A549 (cell line): Measurements from ENCODE around the gene SRGAP3. TPM values are rescaled to one million over a fixed set of nuclear protein-coding genes. Genes with fewer than 3 reads are reported as not detected.

Experiments
- ATAC-seq, 2 experiments: fragments of 200-7000 bp in 1 of 2; fragments of >200 bp in 1 of 2; cut with Nextera tagmentation in 1 of 2; cut with Tn5 transposase in 1 of 2; 3 replicates each; pipeline versions ENCODE4 v1.8.0 to v1.9.1; 2018 to 2020; ENCODE audit warnings: mild to moderate bottlenecking in 1 of 2, moderate library complexity in 1 of 2
- CTCF ChIA-PET: fragments of 300-600 bp; sonication (Branson Sonifier 250); formaldehyde crosslinking; extraction: SDS; loops from one replicate; lab custom pipeline; 2021; ENCODE audit warnings: antibody characterized with exemption, inconsistent platforms; lab: Yijun Ruan, JAX
- POLR2A ChIA-PET: fragments of 350-600 bp; formaldehyde crosslinking; extraction: SDS; loops from one replicate; lab custom pipeline; 2021; ENCODE audit warnings: antibody characterized with exemption, inconsistent platforms; lab: Yijun Ruan, JAX
- DNase-seq, 2 experiments: peaks; one replicate each; pipeline versions ENCODE4 v3.0.0 to v3.0.0-alpha.2; 2011 to 2016; ENCODE audit warnings: low read depth in 1 of 2, low spot score in 1 of 2
- FAIRE-seq: peaks from 2 replicates; lab custom pipeline; 2011; peaks lifted over from hg19 to GRCh38; lab: Jason Lieb, UNC
- H3K27ac ChIP-seq, 2 experiments: fragments of >200 bp; sonication (Bioruptor Twin); formaldehyde crosslinking; 3 replicates each; pipeline ENCODE4 v1.5.1; 2016 to 2017
- H3K4me1 ChIP-seq: fragments of >200 bp; sonication (Bioruptor Twin); formaldehyde crosslinking; 3 replicates; pipeline ENCODE4 v1.6.1; 2016
- H3K4me2 ChIP-seq: fragments of >200 bp; sonication (Bioruptor Twin); formaldehyde crosslinking; 3 replicates; pipeline ENCODE4 v1.6.1; 2016
- H3K4me3 ChIP-seq: fragments of >200 bp; sonication (Bioruptor Twin); formaldehyde crosslinking; 3 replicates; pipeline ENCODE4 v1.5.1; 2016
- H3K9me3 ChIP-seq: fragments of >200 bp; sonication (Bioruptor Twin); formaldehyde crosslinking; 3 replicates; pipeline ENCODE4 v1.6.1; 2016
- CBX2 ChIP-seq: fragments of 200-600 bp; sonication (generic); IDR thresholded peaks from 2 replicates; pipeline ENCODE4 v1.6.1; 2016; ENCODE audit warnings: low read depth, mild to moderate bottlenecking, borderline replicate concordance
- CBX8 ChIP-seq: fragments of 200-600 bp; sonication (generic); IDR thresholded peaks from 2 replicates; pipeline ENCODE4 v1.6.1; 2016
- CEBPB ChIP-seq, 2 experiments: fragments of >200 bp in 1 of 2; sonication (Bioruptor Twin) in 1 of 2; formaldehyde crosslinking in 1 of 2; IDR thresholded peaks; 2 replicates each; pipeline ENCODE4 v1.6.1; 2012 to 2016
- CHD4 ChIP-seq: fragments of 200-600 bp; sonication (generic); IDR thresholded peaks from 2 replicates; pipeline ENCODE4 v1.6.1; 2016; ENCODE audit warnings: antibody characterized with exemption, mild to moderate bottlenecking, borderline replicate concordance
- EHMT2 ChIP-seq: fragments of 200-600 bp; sonication (generic); IDR thresholded peaks from 2 replicates; pipeline ENCODE4 v1.6.1; 2016; ENCODE audit warnings: antibody characterized with exemption, low read depth, mild to moderate bottlenecking, moderate library complexity
- EP300 ChIP-seq, 2 experiments: fragments of >200 bp; sonication (Bioruptor Twin); formaldehyde crosslinking; IDR thresholded peaks; 2 replicates in 1 of 2; 3 replicates in 1 of 2; pipeline ENCODE4 v1.6.1; 2016 to 2017
- FOSL2 ChIP-seq, 2 experiments: fragments of 450-650 bp in 1 of 2; fragments of >200 bp in 1 of 2; sonication (Bioruptor Twin) in 1 of 2; formaldehyde crosslinking; IDR thresholded peaks; 2 replicates each; pipeline versions ENCODE4 v1.5.0 to v1.6.1; 2016 to 2020; ENCODE audit warnings: mild to moderate bottlenecking in 1 of 2, moderate library complexity in 1 of 2
- GATA3 ChIP-seq: IDR thresholded peaks from 2 replicates; pipeline ENCODE4 v1.6.1; 2012; ENCODE audit warnings: borderline replicate concordance
- HEYL ChIP-seq: fragments of 250-450 bp; sonication (Bioruptor Pico); IDR thresholded peaks from 2 replicates; pipeline ENCODE4 v1.8.0; 2021; ENCODE audit warnings: mild to moderate bottlenecking, moderate library complexity
- HOXB13 ChIP-seq: fragments of 250-450 bp; sonication (Bioruptor Pico); IDR thresholded peaks from 2 replicates; pipeline ENCODE4 v1.5.0; 2020; ENCODE audit warnings: low read depth, mild to moderate bottlenecking, moderate library complexity
- KDM1A ChIP-seq: fragments of 200-600 bp; sonication (generic); IDR thresholded peaks from 2 replicates; pipeline ENCODE4 v1.6.1; 2016; ENCODE audit warnings: low read depth, mild to moderate bottlenecking
- KDM5A ChIP-seq: fragments of 200-600 bp; sonication (generic); IDR thresholded peaks from 2 replicates; pipeline ENCODE4 v1.6.1; 2016; ENCODE audit warnings: antibody characterized with exemption, mild to moderate bottlenecking
- MAFK ChIP-seq: fragments of 450-650 bp; IDR thresholded peaks from 2 replicates; pipeline ENCODE4 v1.6.1; 2014; ENCODE audit not compliant: partially characterized antibody
- NFE2L2 ChIP-seq: fragments of 150-350 bp; conservative IDR thresholded peaks from 2 replicates; pipeline ENCODE4 v1.6.1; 2014; ENCODE audit warnings: low read length
- NR3C1 ChIP-seq: fragments of >200 bp; sonication (Bioruptor Twin); formaldehyde crosslinking; IDR thresholded peaks from 3 replicates; pipeline ENCODE4 v1.6.1; 2017
- POLR2A ChIP-seq: IDR thresholded peaks from 2 replicates; pipeline ENCODE4 v1.6.1; 2012; ENCODE audit warnings: mild to moderate bottlenecking, low read length
- RAD21 ChIP-seq, 2 experiments: fragments of >200 bp in 1 of 2; sonication (Bioruptor Twin) in 1 of 2; formaldehyde crosslinking in 1 of 2; IDR thresholded peaks in 1 of 2; conservative IDR thresholded peaks in 1 of 2; 2 replicates in 1 of 2; 3 replicates in 1 of 2; pipeline ENCODE4 v1.6.1; 2012 to 2018; ENCODE audit warnings: inconsistent platforms in 1 of 2
- RARB ChIP-seq: fragments of 250-450 bp; sonication (Bioruptor Pico); IDR thresholded peaks from 2 replicates; pipeline ENCODE4 v1.8.0; 2021; ENCODE audit warnings: mild to moderate bottlenecking, moderate library complexity
- RFX5 ChIP-seq: fragments of 450-650 bp; IDR thresholded peaks from 2 replicates; pipeline ENCODE4 v1.7.1; 2014; ENCODE audit warnings: antibody characterized with exemption, mild to moderate bottlenecking, moderate library complexity
- SREBF2 ChIP-seq: fragments of 450-650 bp; IDR thresholded peaks from 2 replicates; pipeline ENCODE4 v1.6.1; 2014; ENCODE audit warnings: mild to moderate bottlenecking, moderate library complexity
- WGBS: methylation state at CpG from one replicate; pipeline ENCODE4 v1.1.6; 2017; ENCODE audit errors: missing lambda C conversion rate; 5-methylcytosine and 5-hydroxymethylcytosine counted together
- polyA plus RNA-seq, 4 experiments: library from polyadenylated mRNA; depleted of rRNA in 3 of 4; stranded (reverse); fragments of >200 nt; fragmentation: RNase III in 1 of 4; extraction: RNeasy Plus Mini Kit Qiagen cat#74134 plus additional on column Dnase treatment in 1 of 4; gene quantifications; 2 replicates in 3 of 4; 3 replicates in 1 of 4; pipeline ENCODE4 v1.2.3, GENCODE V29; 2011 to 2017
- TF ChIP-seq, protein P1 (sequence below): fragments of 200-600 bp; sonication (generic); IDR thresholded peaks from 2 replicates; pipeline ENCODE4 v1.6.1; 2016; ENCODE audit warnings: antibody characterized with exemption, mild to moderate bottlenecking, moderate library complexity
- TF ChIP-seq, protein P2 (sequence below): fragments of 250-450 bp; sonication (Bioruptor Pico); IDR thresholded peaks from 2 replicates; pipeline ENCODE4 v1.5.0; 2021; ENCODE audit warnings: mild to moderate bottlenecking, moderate library complexity, borderline replicate concordance
- TF ChIP-seq, protein P3 (sequence below): fragments of 450-650 bp; IDR thresholded peaks from 2 replicates; pipeline ENCODE4 v1.6.1; 2014; ENCODE audit warnings: antibody characterized with exemption
- TF ChIP-seq, protein P4 (sequence below): fragments of >200 bp; sonication (Bioruptor Twin); formaldehyde crosslinking; IDR thresholded peaks from 3 replicates; pipeline ENCODE4 v1.5.1; 2016
- TF ChIP-seq, protein P5 (sequence below): IDR thresholded peaks from 2 replicates; pipeline ENCODE4 v1.6.1; 2012

The SRGAP3 gene
- polyA plus RNA-seq, 2 of the 4 experiments (the other 2 are of a cell fraction), result 1.6 to 2.5 TPM

DNA sequence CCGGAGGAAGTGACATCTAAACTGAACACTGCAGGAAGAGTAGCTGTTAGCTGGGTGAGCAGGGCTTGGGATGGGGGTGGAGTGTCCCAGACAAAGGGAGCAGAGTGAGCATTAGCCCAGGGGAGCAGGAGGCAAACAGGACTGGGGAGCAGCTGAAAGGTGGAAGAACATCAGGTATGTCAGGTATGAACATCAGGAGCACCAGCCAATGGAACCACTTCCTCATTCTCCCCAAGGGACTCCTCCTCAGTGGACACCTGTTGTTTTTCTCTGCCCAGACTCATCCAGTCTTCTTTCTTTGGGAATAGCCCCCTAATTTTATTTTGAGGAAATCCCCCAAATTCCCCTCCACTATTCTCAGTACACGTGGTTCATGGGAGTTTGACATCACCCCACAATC lies 178.5 kb downstream of the SRGAP3 start:
- no peak overlapping the region for H3K4me2 ChIP-seq
- ATAC-seq (no peak), FAIRE-seq (no peak), DNase-seq (no peak)
- H3K27ac ChIP-seq, result no peak overlapping the region
- H3K4me3 ChIP-seq, result no peak overlapping the region
- ChIA-PET CTCF (no interaction called here), POLR2A (no interaction called here)
- H3K9me3 ChIP-seq, result no peaks in the 10 kb centered on the region
- TF ChIP-seq KDM5A, result no peak
- no peak for TF ChIP-seq FOSL2 (IDR thresholded peaks at IDR 0.05)
- TF ChIP-seq FOSL2 (CRISPR knock-in tag; IDR thresholded peaks at IDR 0.05), result no peak
- TF ChIP-seq CBX2, result no peak
- TF ChIP-seq GATA3, result no peak
- no peak for TF ChIP-seq HOXB13 (CRISPR knock-in tag)
- TF ChIP-seq, protein P1, sequence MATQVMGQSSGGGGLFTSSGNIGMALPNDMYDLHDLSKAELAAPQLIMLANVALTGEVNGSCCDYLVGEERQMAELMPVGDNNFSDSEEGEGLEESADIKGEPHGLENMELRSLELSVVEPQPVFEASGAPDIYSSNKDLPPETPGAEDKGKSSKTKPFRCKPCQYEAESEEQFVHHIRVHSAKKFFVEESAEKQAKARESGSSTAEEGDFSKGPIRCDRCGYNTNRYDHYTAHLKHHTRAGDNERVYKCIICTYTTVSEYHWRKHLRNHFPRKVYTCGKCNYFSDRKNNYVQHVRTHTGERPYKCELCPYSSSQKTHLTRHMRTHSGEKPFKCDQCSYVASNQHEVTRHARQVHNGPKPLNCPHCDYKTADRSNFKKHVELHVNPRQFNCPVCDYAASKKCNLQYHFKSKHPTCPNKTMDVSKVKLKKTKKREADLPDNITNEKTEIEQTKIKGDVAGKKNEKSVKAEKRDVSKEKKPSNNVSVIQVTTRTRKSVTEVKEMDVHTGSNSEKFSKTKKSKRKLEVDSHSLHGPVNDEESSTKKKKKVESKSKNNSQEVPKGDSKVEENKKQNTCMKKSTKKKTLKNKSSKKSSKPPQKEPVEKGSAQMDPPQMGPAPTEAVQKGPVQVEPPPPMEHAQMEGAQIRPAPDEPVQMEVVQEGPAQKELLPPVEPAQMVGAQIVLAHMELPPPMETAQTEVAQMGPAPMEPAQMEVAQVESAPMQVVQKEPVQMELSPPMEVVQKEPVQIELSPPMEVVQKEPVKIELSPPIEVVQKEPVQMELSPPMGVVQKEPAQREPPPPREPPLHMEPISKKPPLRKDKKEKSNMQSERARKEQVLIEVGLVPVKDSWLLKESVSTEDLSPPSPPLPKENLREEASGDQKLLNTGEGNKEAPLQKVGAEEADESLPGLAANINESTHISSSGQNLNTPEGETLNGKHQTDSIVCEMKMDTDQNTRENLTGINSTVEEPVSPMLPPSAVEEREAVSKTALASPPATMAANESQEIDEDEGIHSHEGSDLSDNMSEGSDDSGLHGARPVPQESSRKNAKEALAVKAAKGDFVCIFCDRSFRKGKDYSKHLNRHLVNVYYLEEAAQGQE, result no peak
- no peak for TF ChIP-seq NFE2L2
- no peak for TF ChIP-seq POLR2A
- TF ChIP-seq EP300 (IDR thresholded peaks at IDR 0.05), result no peak
- no peak for TF ChIP-seq KDM1A
- TF ChIP-seq, protein P2, sequence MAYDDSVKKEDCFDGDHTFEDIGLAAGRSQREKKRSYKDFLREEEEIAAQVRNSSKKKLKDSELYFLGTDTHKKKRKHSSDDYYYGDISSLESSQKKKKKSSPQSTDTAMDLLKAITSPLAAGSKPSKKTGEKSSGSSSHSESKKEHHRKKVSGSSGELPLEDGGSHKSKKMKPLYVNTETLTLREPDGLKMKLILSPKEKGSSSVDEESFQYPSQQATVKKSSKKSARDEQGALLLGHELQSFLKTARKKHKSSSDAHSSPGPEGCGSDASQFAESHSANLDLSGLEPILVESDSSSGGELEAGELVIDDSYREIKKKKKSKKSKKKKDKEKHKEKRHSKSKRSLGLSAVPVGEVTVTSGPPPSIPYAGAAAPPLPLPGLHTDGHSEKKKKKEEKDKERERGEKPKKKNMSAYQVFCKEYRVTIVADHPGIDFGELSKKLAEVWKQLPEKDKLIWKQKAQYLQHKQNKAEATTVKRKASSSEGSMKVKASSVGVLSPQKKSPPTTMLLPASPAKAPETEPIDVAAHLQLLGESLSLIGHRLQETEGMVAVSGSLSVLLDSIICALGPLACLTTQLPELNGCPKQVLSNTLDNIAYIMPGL (CRISPR knock-in tag), result no peak
- TF ChIP-seq, protein P3, sequence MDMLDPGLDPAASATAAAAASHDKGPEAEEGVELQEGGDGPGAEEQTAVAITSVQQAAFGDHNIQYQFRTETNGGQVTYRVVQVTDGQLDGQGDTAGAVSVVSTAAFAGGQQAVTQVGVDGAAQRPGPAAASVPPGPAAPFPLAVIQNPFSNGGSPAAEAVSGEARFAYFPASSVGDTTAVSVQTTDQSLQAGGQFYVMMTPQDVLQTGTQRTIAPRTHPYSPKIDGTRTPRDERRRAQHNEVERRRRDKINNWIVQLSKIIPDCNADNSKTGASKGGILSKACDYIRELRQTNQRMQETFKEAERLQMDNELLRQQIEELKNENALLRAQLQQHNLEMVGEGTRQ, result no peak
- TF ChIP-seq EHMT2, result no peak
- no peak for TF ChIP-seq RARB (CRISPR knock-in tag)
- WGBS, result 37% methylated on average over 2 of the region's 2 CpGs
- no peaks in the 10 kb centered on the region for H3K4me1 ChIP-seq

DNA sequence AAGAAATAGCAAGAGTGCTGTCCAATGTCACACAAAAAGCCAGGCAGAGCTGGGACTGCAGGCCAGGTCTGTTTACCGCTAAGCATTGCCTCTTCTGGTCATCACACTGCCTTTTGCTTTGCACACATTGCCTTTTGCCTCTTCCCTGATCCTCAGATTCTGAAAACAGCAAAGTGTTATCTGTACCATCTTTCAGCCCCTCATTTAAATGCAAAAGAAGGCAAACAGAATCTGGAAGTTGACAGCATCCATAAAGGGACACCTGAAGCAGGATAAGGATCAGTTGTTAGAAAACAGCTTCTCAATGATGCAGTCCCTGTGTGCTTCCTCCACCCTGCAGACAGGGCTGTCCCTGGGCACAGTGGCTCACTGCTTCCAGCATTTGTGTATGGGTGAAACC lies 179.5 kb downstream of the SRGAP3 start:
- ChIA-PET POLR2A (no interaction called here), CTCF (interaction anchor here (2.0 kb wide), 1 partner anchor 82 kb away, joined by 7 read pairs; no protein-coding TSS in a partner anchor)
- Histone ChIP-seq H3K27ac (no peak overlapping the region), H3K9me3 (no peaks in the 10 kb centered on the region), H3K4me3 (no peak overlapping the region), H3K4me1 (no peaks in the 10 kb centered on the region), H3K4me2 (no peak overlapping the region)
- ATAC-seq (no peak), DNase-seq (no peak), FAIRE-seq (no peak)
- no peak for TF ChIP-seq NR3C1
- no peak for TF ChIP-seq CBX8
- TF ChIP-seq, protein P2 (CRISPR knock-in tag), result no peak
- TF ChIP-seq RAD21 (conservative IDR thresholded peaks at IDR 0.05 in 1 of 2, IDR thresholded peaks at IDR 0.05 in 1 of 2), result no peak
- TF ChIP-seq RFX5, result no peak
- TF ChIP-seq, protein P4, sequence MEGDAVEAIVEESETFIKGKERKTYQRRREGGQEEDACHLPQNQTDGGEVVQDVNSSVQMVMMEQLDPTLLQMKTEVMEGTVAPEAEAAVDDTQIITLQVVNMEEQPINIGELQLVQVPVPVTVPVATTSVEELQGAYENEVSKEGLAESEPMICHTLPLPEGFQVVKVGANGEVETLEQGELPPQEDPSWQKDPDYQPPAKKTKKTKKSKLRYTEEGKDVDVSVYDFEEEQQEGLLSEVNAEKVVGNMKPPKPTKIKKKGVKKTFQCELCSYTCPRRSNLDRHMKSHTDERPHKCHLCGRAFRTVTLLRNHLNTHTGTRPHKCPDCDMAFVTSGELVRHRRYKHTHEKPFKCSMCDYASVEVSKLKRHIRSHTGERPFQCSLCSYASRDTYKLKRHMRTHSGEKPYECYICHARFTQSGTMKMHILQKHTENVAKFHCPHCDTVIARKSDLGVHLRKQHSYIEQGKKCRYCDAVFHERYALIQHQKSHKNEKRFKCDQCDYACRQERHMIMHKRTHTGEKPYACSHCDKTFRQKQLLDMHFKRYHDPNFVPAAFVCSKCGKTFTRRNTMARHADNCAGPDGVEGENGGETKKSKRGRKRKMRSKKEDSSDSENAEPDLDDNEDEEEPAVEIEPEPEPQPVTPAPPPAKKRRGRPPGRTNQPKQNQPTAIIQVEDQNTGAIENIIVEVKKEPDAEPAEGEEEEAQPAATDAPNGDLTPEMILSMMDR, result no peak
- no peak for TF ChIP-seq CHD4
- no peak for TF ChIP-seq MAFK
- TF ChIP-seq, protein P5, sequence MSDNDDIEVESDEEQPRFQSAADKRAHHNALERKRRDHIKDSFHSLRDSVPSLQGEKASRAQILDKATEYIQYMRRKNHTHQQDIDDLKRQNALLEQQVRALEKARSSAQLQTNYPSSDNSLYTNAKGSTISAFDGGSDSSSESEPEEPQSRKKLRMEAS, result no peak
- TF ChIP-seq FOSL2 (IDR thresholded peaks at IDR 0.05), result no peak
- TF ChIP-seq FOSL2 (CRISPR knock-in tag; IDR thresholded peaks at IDR 0.05), result no peak
- no peak for TF ChIP-seq CEBPB (IDR thresholded peaks at IDR 0.05)
- no peak for TF ChIP-seq SREBF2
- no peak for TF ChIP-seq HEYL (CRISPR knock-in tag)
- 86% methylated on average over 1 of the region's 1 CpG for WGBS
